ENCODE results near the gene OR2G6.
A peak's percentile ranks its signal among the peaks of the same experiment; 100 is the strongest.
"Not testable (repeated sequence)": the region's sequence is repeated elsewhere in the genome, so short reads cannot be mapped to it uniquely, and the experiment has no call there.

OR2G6 gene
- 0 reads per million in 3 donors for total RNA-seq

GRCh38 chr1:248507773-248508172 lies at the start of gene OR2G6:
TSS of gene OR2G6 (plus strand) at chr1:248508073. CDS start at chr1:248521647, 13,574 bp downstream.
- not testable (repeated sequence) for DNase-seq; H3K36me3 ChIP-seq (ENCODE audit: control insufficient read depth, insufficient read depth, low read length); H3K9me3 ChIP-seq (ENCODE audit: control insufficient read depth, low read length); H3K27ac ChIP-seq (ENCODE audit: insufficient read depth, low read length, poor library complexity, severe bottlenecking); H3K27me3 ChIP-seq (replicated peaks; ENCODE audit: control insufficient read depth, insufficient read depth, low read length, poor library complexity, severe bottlenecking); H3K4me1 ChIP-seq (ENCODE audit: control insufficient read depth, insufficient read depth, low read length, poor library complexity, severe bottlenecking); H3K4me3 ChIP-seq (ENCODE audit: insufficient read depth, low read depth, low read length, poor library complexity, severe bottlenecking)

GRCh38 chr1:248459117-248459516 lies 48.8 kb upstream of the OR2G6 start:
- not testable (repeated sequence) for DNase-seq; H3K36me3 ChIP-seq (ENCODE audit: control insufficient read depth, insufficient read depth, low read length); H3K4me3 ChIP-seq (ENCODE audit: insufficient read depth, low read depth, low read length, poor library complexity, severe bottlenecking); H3K27me3 ChIP-seq (replicated peaks; ENCODE audit: control insufficient read depth, insufficient read depth, low read length, poor library complexity, severe bottlenecking); H3K9me3 ChIP-seq (ENCODE audit: control insufficient read depth, low read length); H3K27ac ChIP-seq (ENCODE audit: insufficient read depth, low read length, poor library complexity, severe bottlenecking); H3K4me1 ChIP-seq (ENCODE audit: control insufficient read depth, insufficient read depth, low read length, poor library complexity, severe bottlenecking)

- Histone ChIP-seq H3K4me1 (ENCODE audit: control insufficient read depth, insufficient read depth, low read length, poor library complexity, severe bottlenecking) (no peaks in the 10 kb centered on the region), H3K36me3 (ENCODE audit: control insufficient read depth, insufficient read depth, low read length) (no peaks in the 10 kb centered on the region), H3K27ac (ENCODE audit: insufficient read depth, low read length, poor library complexity, severe bottlenecking) (no peak overlapping the region), H3K4me3 (ENCODE audit: insufficient read depth, low read depth, low read length, poor library complexity, severe bottlenecking) (no peak overlapping the region), H3K27me3 (replicated peaks; ENCODE audit: control insufficient read depth, insufficient read depth, low read length, poor library complexity, severe bottlenecking) (no peaks in the 10 kb centered on the region), H3K9me3 (ENCODE audit: control insufficient read depth, low read length) (no peaks in the 10 kb centered on the region)
- no peak for DNase-seq
Measured at GRCh38 chr1:248471154-248471553, 36.7 kb upstream of the OR2G6 start.

GRCh38 chr1:248472111-248472510 lies 35.8 kb upstream of the OR2G6 start:
- H3K4me3 ChIP-seq (ENCODE audit: insufficient read depth, low read depth, low read length, poor library complexity, severe bottlenecking); H3K4me1 ChIP-seq (ENCODE audit: control insufficient read depth, insufficient read depth, low read length, poor library complexity, severe bottlenecking); H3K27ac ChIP-seq (ENCODE audit: insufficient read depth, low read length, poor library complexity, severe bottlenecking); DNase-seq; H3K27me3 ChIP-seq (replicated peaks; ENCODE audit: control insufficient read depth, insufficient read depth, low read length, poor library complexity, severe bottlenecking); H3K9me3 ChIP-seq (ENCODE audit: control insufficient read depth, low read length); H3K36me3 ChIP-seq (ENCODE audit: control insufficient read depth, insufficient read depth, low read length): not testable (repeated sequence)

GRCh38 chr1:248473051-248473450 lies 34.8 kb upstream of the OR2G6 start, which contains the start of gene OR2T3:
TSS of gene OR2T3 (plus strand) at chr1:248473351. CDS start at chr1:248473351, 0 bp downstream.
- not testable (repeated sequence) for DNase-seq; H3K27me3 ChIP-seq (replicated peaks; ENCODE audit: control insufficient read depth, insufficient read depth, low read length, poor library complexity, severe bottlenecking); H3K4me3 ChIP-seq (ENCODE audit: insufficient read depth, low read depth, low read length, poor library complexity, severe bottlenecking); H3K4me1 ChIP-seq (ENCODE audit: control insufficient read depth, insufficient read depth, low read length, poor library complexity, severe bottlenecking); H3K9me3 ChIP-seq (ENCODE audit: control insufficient read depth, low read length); H3K27ac ChIP-seq (ENCODE audit: insufficient read depth, low read length, poor library complexity, severe bottlenecking); H3K36me3 ChIP-seq (ENCODE audit: control insufficient read depth, insufficient read depth, low read length)

- not testable (repeated sequence) for H3K4me1 ChIP-seq (ENCODE audit: control insufficient read depth, insufficient read depth, low read length, poor library complexity, severe bottlenecking); H3K4me3 ChIP-seq (ENCODE audit: insufficient read depth, low read depth, low read length, poor library complexity, severe bottlenecking); H3K36me3 ChIP-seq (ENCODE audit: control insufficient read depth, insufficient read depth, low read length); H3K27me3 ChIP-seq (replicated peaks; ENCODE audit: control insufficient read depth, insufficient read depth, low read length, poor library complexity, severe bottlenecking); DNase-seq; H3K9me3 ChIP-seq (ENCODE audit: control insufficient read depth, low read length); H3K27ac ChIP-seq (ENCODE audit: insufficient read depth, low read length, poor library complexity, severe bottlenecking)
Measured at GRCh38 chr1:248475660-248476059, 32.2 kb upstream of the OR2G6 start.

- not testable (repeated sequence) for H3K9me3 ChIP-seq (ENCODE audit: control insufficient read depth, low read length); H3K27me3 ChIP-seq (replicated peaks; ENCODE audit: control insufficient read depth, insufficient read depth, low read length, poor library complexity, severe bottlenecking); H3K36me3 ChIP-seq (ENCODE audit: control insufficient read depth, insufficient read depth, low read length); DNase-seq; H3K4me1 ChIP-seq (ENCODE audit: control insufficient read depth, insufficient read depth, low read length, poor library complexity, severe bottlenecking)
- peak overlapping the region; percentile 51 for H3K27ac ChIP-seq (ENCODE audit: insufficient read depth, low read length, poor library complexity, severe bottlenecking)
- H3K4me3 ChIP-seq (ENCODE audit: insufficient read depth, low read depth, low read length, poor library complexity, severe bottlenecking): peak overlapping the region; percentile 42
Measured at GRCh38 chr1:248481686-248482579, 25.9 kb upstream of the OR2G6 start.

- DNase-seq; H3K4me3 ChIP-seq (ENCODE audit: insufficient read depth, low read depth, low read length, poor library complexity, severe bottlenecking); H3K36me3 ChIP-seq (ENCODE audit: control insufficient read depth, insufficient read depth, low read length); H3K27ac ChIP-seq (ENCODE audit: insufficient read depth, low read length, poor library complexity, severe bottlenecking); H3K4me1 ChIP-seq (ENCODE audit: control insufficient read depth, insufficient read depth, low read length, poor library complexity, severe bottlenecking); H3K9me3 ChIP-seq (ENCODE audit: control insufficient read depth, low read length); H3K27me3 ChIP-seq (replicated peaks; ENCODE audit: control insufficient read depth, insufficient read depth, low read length, poor library complexity, severe bottlenecking): not testable (repeated sequence)
Measured at GRCh38 chr1:248488289-248488688, 19.6 kb upstream of the OR2G6 start, which contains the start of gene OR2T5. TSS of gene OR2T5 (plus strand) at chr1:248488589. CDS start at chr1:248488589, 0 bp downstream.

- H3K9me3 ChIP-seq (ENCODE audit: control insufficient read depth, low read length); H3K4me1 ChIP-seq (ENCODE audit: control insufficient read depth, insufficient read depth, low read length, poor library complexity, severe bottlenecking); H3K4me3 ChIP-seq (ENCODE audit: insufficient read depth, low read depth, low read length, poor library complexity, severe bottlenecking); H3K36me3 ChIP-seq (ENCODE audit: control insufficient read depth, insufficient read depth, low read length); DNase-seq; H3K27me3 ChIP-seq (replicated peaks; ENCODE audit: control insufficient read depth, insufficient read depth, low read length, poor library complexity, severe bottlenecking); H3K27ac ChIP-seq (ENCODE audit: insufficient read depth, low read length, poor library complexity, severe bottlenecking): not testable (repeated sequence)
Measured at GRCh38 chr1:248496661-248497060, 11.2 kb upstream of the OR2G6 start.

GRCh38 chr1:248500305-248501035 lies 7.4 kb upstream of the OR2G6 start:
- not testable (repeated sequence) for H3K4me1 ChIP-seq (ENCODE audit: control insufficient read depth, insufficient read depth, low read length, poor library complexity, severe bottlenecking); H3K27ac ChIP-seq (ENCODE audit: insufficient read depth, low read length, poor library complexity, severe bottlenecking); H3K9me3 ChIP-seq (ENCODE audit: control insufficient read depth, low read length); H3K27me3 ChIP-seq (replicated peaks; ENCODE audit: control insufficient read depth, insufficient read depth, low read length, poor library complexity, severe bottlenecking); H3K4me3 ChIP-seq (ENCODE audit: insufficient read depth, low read depth, low read length, poor library complexity, severe bottlenecking); H3K36me3 ChIP-seq (ENCODE audit: control insufficient read depth, insufficient read depth, low read length); DNase-seq
